ENCODE results near the gene SPATS2L. TPM values are rescaled to one million over a fixed set of nuclear protein-coding genes. Genes with fewer than 3 reads are reported as not detected.

The SPATS2L gene
- total RNA-seq, 1 donor from 2014 or later, result 77.3 TPM

DNA sequence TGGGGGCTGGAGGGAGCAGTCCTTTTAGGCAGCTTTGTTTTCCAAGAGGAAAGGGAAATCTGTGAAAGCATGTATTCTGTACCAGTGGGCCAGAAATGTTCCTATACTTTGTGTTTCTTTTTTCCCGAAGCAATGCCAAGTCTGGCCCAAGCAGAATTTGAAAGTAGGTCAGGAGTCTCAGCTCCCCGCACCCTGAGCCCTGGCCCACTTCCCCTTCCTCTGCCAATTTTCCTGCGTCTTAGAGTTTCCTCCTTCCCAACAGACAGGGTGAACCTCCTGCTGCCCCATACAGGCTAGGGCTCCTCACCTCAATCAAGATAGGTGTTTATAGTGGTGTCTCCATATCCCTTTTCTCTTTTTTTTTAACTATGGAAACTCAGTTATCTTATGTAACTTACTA lies 138.0 kb downstream of the SPATS2L start:
- no peak overlapping the region for H3K4me3 ChIP-seq (ENCODE audit: low read depth, low read length)
- DNase-seq (ENCODE audit: low read depth), result no peak
- TF ChIP-seq, protein P1, sequence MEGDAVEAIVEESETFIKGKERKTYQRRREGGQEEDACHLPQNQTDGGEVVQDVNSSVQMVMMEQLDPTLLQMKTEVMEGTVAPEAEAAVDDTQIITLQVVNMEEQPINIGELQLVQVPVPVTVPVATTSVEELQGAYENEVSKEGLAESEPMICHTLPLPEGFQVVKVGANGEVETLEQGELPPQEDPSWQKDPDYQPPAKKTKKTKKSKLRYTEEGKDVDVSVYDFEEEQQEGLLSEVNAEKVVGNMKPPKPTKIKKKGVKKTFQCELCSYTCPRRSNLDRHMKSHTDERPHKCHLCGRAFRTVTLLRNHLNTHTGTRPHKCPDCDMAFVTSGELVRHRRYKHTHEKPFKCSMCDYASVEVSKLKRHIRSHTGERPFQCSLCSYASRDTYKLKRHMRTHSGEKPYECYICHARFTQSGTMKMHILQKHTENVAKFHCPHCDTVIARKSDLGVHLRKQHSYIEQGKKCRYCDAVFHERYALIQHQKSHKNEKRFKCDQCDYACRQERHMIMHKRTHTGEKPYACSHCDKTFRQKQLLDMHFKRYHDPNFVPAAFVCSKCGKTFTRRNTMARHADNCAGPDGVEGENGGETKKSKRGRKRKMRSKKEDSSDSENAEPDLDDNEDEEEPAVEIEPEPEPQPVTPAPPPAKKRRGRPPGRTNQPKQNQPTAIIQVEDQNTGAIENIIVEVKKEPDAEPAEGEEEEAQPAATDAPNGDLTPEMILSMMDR (IDR thresholded peaks at IDR 0.05; ENCODE audit: insufficient read depth, low read length, poor library complexity, severe bottlenecking), result no peak
- no peaks in the 10 kb centered on the region for H3K27me3 ChIP-seq (ENCODE audit: control insufficient read depth, insufficient read depth, low read length)
- H3K36me3 ChIP-seq (ENCODE audit: control insufficient read depth, insufficient read depth, low read length), result peaks cover 4% of the 10 kb centered on the region

DNA sequence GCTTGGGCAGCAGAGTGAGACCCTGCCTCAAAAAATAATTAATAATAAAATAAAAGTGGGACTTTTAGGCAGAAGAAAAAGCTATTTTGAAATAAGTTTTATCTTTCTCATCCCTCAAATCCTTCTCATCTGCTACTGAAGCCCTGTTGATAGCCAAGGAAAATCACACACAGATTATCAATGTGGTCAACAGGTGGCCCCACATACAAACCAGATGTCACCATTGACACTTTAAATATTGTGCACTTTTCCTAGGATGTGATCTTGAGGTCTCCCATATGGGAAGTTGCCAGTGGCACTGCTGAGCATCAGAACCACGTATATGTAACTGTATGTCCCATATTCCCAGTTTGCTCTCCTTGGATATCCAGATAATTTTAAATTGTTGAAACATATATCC lies 138.8 kb downstream of the SPATS2L start:
- Histone ChIP-seq H3K4me3 (ENCODE audit: low read depth, low read length) (no peak overlapping the region), H3K27me3 (ENCODE audit: control insufficient read depth, insufficient read depth, low read length) (no peaks in the 10 kb centered on the region), H3K36me3 (ENCODE audit: control insufficient read depth, insufficient read depth, low read length) (peaks cover 4% of the 10 kb centered on the region)
- DNase-seq (ENCODE audit: low read depth), result no peak
- TF ChIP-seq, protein P1 (IDR thresholded peaks at IDR 0.05; ENCODE audit: insufficient read depth, low read length, poor library complexity, severe bottlenecking), result no peak

DNA sequence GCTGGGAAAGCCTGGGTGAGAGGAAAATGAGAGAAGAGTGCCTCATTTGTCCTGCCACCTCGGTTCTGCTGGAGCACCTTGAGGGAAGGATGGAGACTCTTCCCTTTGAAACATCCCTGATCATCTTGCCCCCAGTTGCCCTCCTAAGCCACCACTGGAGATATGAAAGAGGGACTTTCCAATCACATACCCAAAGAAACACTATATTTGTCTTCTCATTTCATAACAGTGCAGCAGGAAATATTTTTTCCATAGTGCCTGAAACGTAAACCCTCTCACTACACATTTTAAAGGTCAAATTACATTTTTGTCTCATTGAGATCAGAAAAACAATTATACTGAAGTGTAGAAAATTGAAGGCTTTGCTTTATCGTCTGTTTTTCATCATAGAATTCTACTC lies 140.1 kb downstream of the SPATS2L start:
- TF ChIP-seq, protein P1 (IDR thresholded peaks at IDR 0.05; ENCODE audit: insufficient read depth, low read length, poor library complexity, severe bottlenecking), result no peak
- DNase-seq (ENCODE audit: low read depth), result no peak
- Histone ChIP-seq H3K36me3 (ENCODE audit: control insufficient read depth, insufficient read depth, low read length) (peaks cover 5% of the 10 kb centered on the region), H3K27me3 (ENCODE audit: control insufficient read depth, insufficient read depth, low read length) (no peaks in the 10 kb centered on the region), H3K4me3 (ENCODE audit: low read depth, low read length) (no peak overlapping the region)

DNA sequence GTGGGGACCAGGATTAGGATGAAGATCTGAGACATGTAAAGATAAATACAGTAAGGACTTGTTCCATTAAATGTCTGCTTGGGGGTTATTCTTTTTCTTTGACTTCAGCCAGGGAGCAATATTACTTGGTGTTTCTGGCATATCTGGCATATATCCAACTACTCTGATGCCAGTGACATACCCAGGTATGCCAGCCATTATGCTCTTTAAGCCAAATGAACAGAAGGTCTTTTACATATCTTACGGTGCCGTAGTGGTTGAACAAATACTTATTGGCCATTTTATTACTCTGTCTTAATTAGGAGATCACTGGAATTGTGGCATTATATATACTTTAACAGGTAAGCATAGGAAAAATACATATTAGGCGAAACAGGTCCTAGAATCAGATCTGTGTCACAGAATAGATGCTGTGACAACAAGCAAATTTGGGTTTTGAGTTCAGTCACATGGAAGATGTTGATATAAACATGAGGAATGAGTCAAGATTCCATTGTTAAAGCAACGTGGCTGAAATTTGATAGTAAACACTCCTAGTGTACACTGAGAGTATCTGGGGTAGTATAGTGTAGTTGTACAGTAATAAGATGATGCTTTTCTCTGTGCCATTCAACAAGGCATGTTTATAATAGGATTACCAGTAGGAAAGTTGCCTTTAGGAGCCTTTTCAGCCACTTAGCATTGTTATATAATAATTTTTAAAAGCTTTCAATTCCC lies 140.8 kb downstream of the SPATS2L start:
- H3K4me3 ChIP-seq (ENCODE audit: low read depth, low read length), result no peak overlapping the region
- no peaks in the 10 kb centered on the region for H3K27me3 ChIP-seq (ENCODE audit: control insufficient read depth, insufficient read depth, low read length)
- no peak for DNase-seq (ENCODE audit: low read depth)
- TF ChIP-seq, protein P1 (IDR thresholded peaks at IDR 0.05; ENCODE audit: insufficient read depth, low read length, poor library complexity, severe bottlenecking), result no peak
- H3K36me3 ChIP-seq (ENCODE audit: control insufficient read depth, insufficient read depth, low read length), result peaks cover 5% of the 10 kb centered on the region

DNA sequence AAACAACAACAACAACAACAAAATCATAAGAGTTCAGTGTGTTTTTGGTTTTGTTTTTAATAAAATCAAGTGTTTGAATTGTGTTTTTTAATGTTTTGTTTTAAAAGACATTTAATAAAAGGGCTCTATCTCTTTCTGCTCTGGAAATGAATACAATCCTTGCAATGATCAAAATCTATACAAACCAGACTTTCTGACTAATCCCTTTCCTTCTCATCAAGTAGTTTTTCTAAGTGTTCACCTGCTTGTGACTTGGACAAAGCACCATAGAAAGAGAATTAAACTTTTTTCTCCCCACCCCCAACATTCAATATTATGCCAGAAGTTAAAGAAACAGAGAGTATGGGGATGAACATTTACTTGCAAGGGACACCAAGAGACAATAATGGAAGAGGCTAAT lies 142.0 kb downstream of the SPATS2L start:
- TF ChIP-seq, protein P1 (IDR thresholded peaks at IDR 0.05; ENCODE audit: insufficient read depth, low read length, poor library complexity, severe bottlenecking), result no peak
- H3K4me3 ChIP-seq (ENCODE audit: low read depth, low read length), result no peak overlapping the region
- H3K27me3 ChIP-seq (ENCODE audit: control insufficient read depth, insufficient read depth, low read length), result no peaks in the 10 kb centered on the region
- H3K36me3 ChIP-seq (ENCODE audit: control insufficient read depth, insufficient read depth, low read length), result peaks cover 5% of the 10 kb centered on the region
- DNase-seq (ENCODE audit: low read depth), result no peak

DNA sequence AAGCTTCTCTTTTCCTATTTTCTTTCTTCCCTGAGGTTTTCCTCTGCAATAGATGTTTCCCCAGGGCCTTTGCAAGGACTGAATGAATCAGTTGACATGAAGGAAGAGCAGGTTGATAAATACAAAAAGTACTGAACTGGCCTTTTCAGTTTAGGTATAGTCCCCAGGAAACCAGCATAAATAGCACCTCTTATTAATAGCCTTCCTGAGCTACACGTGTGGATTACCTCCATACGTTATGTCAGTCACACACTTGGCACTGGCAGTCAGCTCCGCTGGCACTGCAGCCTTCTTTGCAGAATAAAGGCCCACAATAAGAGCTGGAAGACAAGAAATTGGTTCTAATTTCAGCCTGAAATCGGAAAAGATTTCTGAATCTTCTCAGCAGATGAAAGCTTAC lies 142.7 kb downstream of the SPATS2L start:
- no peak overlapping the region for H3K4me3 ChIP-seq (ENCODE audit: low read depth, low read length)
- no peak for DNase-seq (ENCODE audit: low read depth)
- peaks cover 5% of the 10 kb centered on the region for H3K36me3 ChIP-seq (ENCODE audit: control insufficient read depth, insufficient read depth, low read length)
- H3K27me3 ChIP-seq (ENCODE audit: control insufficient read depth, insufficient read depth, low read length), result no peaks in the 10 kb centered on the region
- TF ChIP-seq, protein P1 (IDR thresholded peaks at IDR 0.05; ENCODE audit: insufficient read depth, low read length, poor library complexity, severe bottlenecking), result no peak
